ENCODE results near the gene RASA2. TPM values are rescaled to one million over a fixed set of nuclear protein-coding genes. Genes with fewer than 3 reads are reported as not detected.

The RASA2 gene
- total and polyA plus RNA-seq, 2 experiments from 2014 or later: 16.6 to 28.6 TPM

DNA sequence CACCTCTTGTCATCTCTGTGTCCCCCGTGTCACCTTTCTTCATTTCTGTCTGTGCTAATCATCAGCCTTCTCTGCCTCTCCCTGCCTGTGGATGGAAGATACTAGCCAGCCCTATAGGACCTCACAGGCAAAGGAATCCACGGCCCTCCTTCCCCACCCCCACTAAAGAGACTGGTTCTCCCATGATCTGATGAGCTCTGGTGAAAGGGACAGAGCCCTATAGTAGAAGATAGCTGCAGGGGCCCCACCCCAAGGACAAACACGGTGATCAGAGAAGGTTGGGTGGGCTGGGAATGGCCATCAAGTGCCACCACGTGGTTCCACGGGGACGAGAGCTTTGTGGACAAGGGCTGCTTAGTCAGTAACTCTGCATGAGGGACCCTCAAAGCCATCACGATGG, 27.8 kb upstream of the RASA2 start (continued):
- TF ChIP-seq, protein P1, sequence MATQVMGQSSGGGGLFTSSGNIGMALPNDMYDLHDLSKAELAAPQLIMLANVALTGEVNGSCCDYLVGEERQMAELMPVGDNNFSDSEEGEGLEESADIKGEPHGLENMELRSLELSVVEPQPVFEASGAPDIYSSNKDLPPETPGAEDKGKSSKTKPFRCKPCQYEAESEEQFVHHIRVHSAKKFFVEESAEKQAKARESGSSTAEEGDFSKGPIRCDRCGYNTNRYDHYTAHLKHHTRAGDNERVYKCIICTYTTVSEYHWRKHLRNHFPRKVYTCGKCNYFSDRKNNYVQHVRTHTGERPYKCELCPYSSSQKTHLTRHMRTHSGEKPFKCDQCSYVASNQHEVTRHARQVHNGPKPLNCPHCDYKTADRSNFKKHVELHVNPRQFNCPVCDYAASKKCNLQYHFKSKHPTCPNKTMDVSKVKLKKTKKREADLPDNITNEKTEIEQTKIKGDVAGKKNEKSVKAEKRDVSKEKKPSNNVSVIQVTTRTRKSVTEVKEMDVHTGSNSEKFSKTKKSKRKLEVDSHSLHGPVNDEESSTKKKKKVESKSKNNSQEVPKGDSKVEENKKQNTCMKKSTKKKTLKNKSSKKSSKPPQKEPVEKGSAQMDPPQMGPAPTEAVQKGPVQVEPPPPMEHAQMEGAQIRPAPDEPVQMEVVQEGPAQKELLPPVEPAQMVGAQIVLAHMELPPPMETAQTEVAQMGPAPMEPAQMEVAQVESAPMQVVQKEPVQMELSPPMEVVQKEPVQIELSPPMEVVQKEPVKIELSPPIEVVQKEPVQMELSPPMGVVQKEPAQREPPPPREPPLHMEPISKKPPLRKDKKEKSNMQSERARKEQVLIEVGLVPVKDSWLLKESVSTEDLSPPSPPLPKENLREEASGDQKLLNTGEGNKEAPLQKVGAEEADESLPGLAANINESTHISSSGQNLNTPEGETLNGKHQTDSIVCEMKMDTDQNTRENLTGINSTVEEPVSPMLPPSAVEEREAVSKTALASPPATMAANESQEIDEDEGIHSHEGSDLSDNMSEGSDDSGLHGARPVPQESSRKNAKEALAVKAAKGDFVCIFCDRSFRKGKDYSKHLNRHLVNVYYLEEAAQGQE (IDR thresholded peaks at IDR 0.05; ENCODE audit: unreplicated experiment): no peak
- TF ChIP-seq, protein P2, sequence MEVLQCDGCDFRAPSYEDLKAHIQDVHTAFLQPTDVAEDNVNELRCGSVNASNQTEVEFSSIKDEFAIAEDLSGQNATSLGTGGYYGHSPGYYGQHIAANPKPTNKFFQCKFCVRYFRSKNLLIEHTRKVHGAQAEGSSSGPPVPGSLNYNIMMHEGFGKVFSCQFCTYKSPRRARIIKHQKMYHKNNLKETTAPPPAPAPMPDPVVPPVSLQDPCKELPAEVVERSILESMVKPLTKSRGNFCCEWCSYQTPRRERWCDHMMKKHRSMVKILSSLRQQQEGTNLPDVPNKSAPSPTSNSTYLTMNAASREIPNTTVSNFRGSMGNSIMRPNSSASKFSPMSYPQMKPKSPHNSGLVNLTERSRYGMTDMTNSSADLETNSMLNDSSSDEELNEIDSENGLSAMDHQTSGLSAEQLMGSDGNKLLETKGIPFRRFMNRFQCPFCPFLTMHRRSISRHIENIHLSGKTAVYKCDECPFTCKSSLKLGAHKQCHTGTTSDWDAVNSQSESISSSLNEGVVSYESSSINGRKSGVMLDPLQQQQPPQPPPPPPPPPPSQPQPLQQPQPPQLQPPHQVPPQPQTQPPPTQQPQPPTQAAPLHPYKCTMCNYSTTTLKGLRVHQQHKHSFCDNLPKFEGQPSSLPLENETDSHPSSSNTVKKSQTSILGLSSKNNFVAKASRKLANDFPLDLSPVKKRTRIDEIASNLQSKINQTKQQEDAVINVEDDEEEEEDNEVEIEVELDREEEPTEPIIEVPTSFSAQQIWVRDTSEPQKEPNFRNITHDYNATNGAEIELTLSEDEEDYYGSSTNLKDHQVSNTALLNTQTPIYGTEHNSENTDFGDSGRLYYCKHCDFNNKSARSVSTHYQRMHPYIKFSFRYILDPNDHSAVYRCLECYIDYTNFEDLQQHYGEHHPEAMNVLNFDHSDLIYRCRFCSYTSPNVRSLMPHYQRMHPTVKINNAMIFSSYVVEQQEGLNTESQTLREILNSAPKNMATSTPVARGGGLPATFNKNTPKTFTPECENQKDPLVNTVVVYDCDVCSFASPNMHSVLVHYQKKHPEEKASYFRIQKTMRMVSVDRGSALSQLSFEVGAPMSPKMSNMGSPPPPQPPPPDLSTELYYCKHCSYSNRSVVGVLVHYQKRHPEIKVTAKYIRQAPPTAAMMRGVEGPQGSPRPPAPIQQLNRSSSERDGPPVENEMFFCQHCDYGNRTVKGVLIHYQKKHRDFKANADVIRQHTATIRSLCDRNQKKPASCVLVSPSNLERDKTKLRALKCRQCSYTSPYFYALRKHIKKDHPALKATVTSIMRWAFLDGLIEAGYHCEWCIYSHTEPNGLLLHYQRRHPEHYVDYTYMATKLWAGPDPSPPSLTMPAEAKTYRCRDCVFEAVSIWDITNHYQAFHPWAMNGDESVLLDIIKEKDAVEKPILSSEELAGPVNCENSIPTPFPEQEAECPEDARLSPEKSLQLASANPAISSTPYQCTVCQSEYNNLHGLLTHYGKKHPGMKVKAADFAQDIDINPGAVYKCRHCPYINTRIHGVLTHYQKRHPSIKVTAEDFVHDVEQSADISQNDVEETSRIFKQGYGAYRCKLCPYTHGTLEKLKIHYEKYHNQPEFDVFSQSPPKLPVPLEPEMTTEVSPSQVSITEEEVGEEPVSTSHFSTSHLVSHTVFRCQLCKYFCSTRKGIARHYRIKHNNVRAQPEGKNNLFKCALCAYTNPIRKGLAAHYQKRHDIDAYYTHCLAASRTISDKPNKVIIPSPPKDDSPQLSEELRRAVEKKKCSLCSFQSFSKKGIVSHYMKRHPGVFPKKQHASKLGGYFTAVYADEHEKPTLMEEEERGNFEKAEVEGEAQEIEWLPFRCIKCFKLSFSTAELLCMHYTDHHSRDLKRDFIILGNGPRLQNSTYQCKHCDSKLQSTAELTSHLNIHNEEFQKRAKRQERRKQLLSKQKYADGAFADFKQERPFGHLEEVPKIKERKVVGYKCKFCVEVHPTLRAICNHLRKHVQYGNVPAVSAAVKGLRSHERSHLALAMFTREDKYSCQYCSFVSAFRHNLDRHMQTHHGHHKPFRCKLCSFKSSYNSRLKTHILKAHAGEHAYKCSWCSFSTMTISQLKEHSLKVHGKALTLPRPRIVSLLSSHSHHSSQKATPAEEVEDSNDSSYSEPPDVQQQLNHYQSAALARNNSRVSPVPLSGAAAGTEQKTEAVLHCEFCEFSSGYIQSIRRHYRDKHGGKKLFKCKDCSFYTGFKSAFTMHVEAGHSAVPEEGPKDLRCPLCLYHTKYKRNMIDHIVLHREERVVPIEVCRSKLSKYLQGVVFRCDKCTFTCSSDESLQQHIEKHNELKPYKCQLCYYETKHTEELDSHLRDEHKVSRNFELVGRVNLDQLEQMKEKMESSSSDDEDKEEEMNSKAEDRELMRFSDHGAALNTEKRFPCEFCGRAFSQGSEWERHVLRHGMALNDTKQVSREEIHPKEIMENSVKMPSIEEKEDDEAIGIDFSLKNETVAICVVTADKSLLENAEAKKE (CRISPR knock-in tag; IDR thresholded peaks at IDR 0.05): no peak
- TF ChIP-seq POLR2AphosphoS5 (IDR thresholded peaks at IDR 0.05; ENCODE audit: low read depth): no peak

DNA sequence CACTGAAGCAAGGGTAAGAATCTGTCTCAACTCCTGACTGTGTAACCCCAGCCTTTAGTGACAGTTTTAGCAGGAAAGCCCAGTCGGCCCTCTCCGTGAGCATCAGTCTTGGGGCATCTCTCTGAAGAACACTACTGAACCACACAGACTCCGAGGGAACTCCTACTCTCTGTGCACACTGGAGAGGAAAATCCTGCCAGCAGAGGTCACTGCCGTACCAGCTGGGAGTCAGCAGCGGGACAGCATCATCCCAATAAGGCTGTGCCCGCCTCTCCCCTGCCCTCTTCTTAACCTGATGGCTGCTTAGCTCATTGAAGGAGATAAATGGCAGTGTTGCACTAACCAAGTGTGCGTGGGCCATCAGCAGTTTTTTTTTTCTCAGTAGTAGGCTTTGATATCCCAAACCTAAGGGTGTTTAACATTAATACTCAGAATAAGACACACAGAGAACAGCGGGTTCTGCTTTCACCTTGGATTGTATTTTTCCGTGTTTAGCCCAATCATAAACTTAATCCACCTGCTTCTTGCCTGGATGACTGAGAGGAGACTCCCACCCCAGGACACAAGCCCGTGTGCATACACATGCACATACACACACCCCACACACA, 26.6 kb upstream of the RASA2 start:
- Mint-ChIP-seq H3K4me3 (no peak overlapping the region), H3K27ac (no peak overlapping the region), H3K4me1 (peaks cover 11% of the 10 kb centered on the region), H3K36me3 (ENCODE audit: low read depth) (no peaks in the 10 kb centered on the region), H3K9me3 (peaks cover 7% of the 10 kb centered on the region; the same call in 2 of the 3 replicates), H3K27me3 (ENCODE audit: insufficient read depth, low read depth, poor library complexity) (peaks cover 4% of the 10 kb centered on the region)
- Histone ChIP-seq H3K4me2 (no peak overlapping the region), H2AFZ (peak overlapping the region; percentile 49; the same call in 1 of the 2 replicates), H3K27ac (ENCODE audit: low read depth) (no peak overlapping the region), H3K36me3 (ENCODE audit: insufficient read depth) (no peaks in the 10 kb centered on the region), H4K20me1 (replicated peaks; ENCODE audit: insufficient read depth) (no peaks in the 10 kb centered on the region), H3K4me3 (no peak overlapping the region), H3K4me1 (ENCODE audit: insufficient read depth) (no peaks in the 10 kb centered on the region), H3K9me2 (ENCODE audit: insufficient read depth) (no peaks in the 10 kb centered on the region), H3K27me3 (ENCODE audit: insufficient read depth) (no peaks in the 10 kb centered on the region), H3K79me2 (replicated peaks; ENCODE audit: insufficient read depth) (no peaks in the 10 kb centered on the region), H3F3A (replicated peaks; ENCODE audit: low read depth) (no peaks in the 10 kb centered on the region)
- TF ChIP-seq ZNF114 (CRISPR knock-in tag; IDR thresholded peaks at IDR 0.05) (no peak), POLR2AphosphoS5 (IDR thresholded peaks at IDR 0.05; ENCODE audit: low read depth) (no peak), CREB1 (CRISPR knock-in tag; IDR thresholded peaks at IDR 0.05; ENCODE audit: low read depth) (peak; percentile 47; the same call in 1 of the 2 replicates), EZH2phosphoT487 (IDR thresholded peaks at IDR 0.05; ENCODE audit: unreplicated experiment) (no peak)
- TF ChIP-seq, protein P3, sequence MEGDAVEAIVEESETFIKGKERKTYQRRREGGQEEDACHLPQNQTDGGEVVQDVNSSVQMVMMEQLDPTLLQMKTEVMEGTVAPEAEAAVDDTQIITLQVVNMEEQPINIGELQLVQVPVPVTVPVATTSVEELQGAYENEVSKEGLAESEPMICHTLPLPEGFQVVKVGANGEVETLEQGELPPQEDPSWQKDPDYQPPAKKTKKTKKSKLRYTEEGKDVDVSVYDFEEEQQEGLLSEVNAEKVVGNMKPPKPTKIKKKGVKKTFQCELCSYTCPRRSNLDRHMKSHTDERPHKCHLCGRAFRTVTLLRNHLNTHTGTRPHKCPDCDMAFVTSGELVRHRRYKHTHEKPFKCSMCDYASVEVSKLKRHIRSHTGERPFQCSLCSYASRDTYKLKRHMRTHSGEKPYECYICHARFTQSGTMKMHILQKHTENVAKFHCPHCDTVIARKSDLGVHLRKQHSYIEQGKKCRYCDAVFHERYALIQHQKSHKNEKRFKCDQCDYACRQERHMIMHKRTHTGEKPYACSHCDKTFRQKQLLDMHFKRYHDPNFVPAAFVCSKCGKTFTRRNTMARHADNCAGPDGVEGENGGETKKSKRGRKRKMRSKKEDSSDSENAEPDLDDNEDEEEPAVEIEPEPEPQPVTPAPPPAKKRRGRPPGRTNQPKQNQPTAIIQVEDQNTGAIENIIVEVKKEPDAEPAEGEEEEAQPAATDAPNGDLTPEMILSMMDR (conservative IDR thresholded peaks at IDR 0.05; ENCODE audit: low read depth in 2 of 2): peak; percentile 91 to 98
- TF ChIP-seq, protein P4, sequence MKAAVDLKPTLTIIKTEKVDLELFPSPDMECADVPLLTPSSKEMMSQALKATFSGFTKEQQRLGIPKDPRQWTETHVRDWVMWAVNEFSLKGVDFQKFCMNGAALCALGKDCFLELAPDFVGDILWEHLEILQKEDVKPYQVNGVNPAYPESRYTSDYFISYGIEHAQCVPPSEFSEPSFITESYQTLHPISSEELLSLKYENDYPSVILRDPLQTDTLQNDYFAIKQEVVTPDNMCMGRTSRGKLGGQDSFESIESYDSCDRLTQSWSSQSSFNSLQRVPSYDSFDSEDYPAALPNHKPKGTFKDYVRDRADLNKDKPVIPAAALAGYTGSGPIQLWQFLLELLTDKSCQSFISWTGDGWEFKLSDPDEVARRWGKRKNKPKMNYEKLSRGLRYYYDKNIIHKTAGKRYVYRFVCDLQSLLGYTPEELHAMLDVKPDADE (IDR thresholded peaks at IDR 0.05): no peak
- ATAC-seq: peak; percentile 100
- peak; percentile 95 for DNase-seq (ENCODE audit: low spot score)

All from GM23338 (cell line).